ENCODE measurements around the gene C19orf25. TPM values are rescaled to one million over a fixed set of nuclear protein-coding genes. Genes with fewer than 3 reads are reported as not detected.

Gene C19orf25
- total and polyA plus RNA-seq, 2 of the 13 experiments (the other 11 are each of a cell fraction or from before 2014, with no cell fraction given): 14.2 to 32.4 TPM

DNA sequence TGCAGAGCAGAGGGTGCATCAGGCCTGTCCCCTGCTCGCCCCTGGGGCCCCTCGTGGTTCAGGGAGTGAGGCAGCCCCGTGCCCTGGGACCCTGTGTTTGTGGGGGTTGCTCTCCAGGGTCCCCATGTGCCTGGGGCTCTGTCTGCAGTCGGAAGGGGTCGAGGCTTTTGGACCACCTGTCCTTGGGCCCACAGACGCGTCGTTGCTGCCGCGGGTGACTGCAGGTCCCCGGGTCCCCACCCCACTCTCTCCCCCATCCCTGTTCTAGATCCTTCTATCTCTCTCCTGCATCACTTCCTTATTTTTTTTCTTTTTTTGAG, 9.2 kb upstream of the C19orf25 start:
- Histone ChIP-seq H3K4me1 (ENCODE audit: insufficient read depth, low read length) (peaks cover 26% of the 10 kb centered on the region), H3K9me3 (ENCODE audit: low read length) (no peaks in the 10 kb centered on the region), H3K36me3 (replicated peaks in 1 of 2; ENCODE audit: control insufficient read depth in 1 of 2, insufficient read depth in 2 of 2, low read length in 2 of 2) (no peaks in the 10 kb centered on the region), H3K4me3 (replicated peaks in 1 of 3; ENCODE audit: insufficient read depth in 1 of 3, low read depth in 2 of 3, low read length in 3 of 3) (no peak overlapping the region), H3K9ac (ENCODE audit: insufficient read depth, low read depth, low read length) (no peak overlapping the region), H3K4me2 (ENCODE audit: low read depth, low read length) (no peak overlapping the region), H2AFZ (ENCODE audit: low read length) (no peak overlapping the region), H3K27me3 (ENCODE audit: control insufficient read depth in 1 of 2, insufficient read depth in 2 of 2, low read length in 2 of 2) (no peaks in the 10 kb centered on the region), H3K79me2 (ENCODE audit: insufficient read depth, low read length) (peaks cover 6% of the 10 kb centered on the region), H4K20me1 (ENCODE audit: insufficient read depth, low read length) (no peaks in the 10 kb centered on the region), H3K27ac (ENCODE audit: extremely low read length, insufficient read depth, low read length) (no peak overlapping the region)
- 72% methylated on average over 8 of the region's 11 CpGs for WGBS (ENCODE audit: low lambda C conversion rate)
- no TSS peak for BruUV-seq (replicated peaks)
- no peak for FAIRE-seq
- CTCF ChIA-PET (ENCODE audit: low intra/inter-chr PET ratio, low total read pairs): no interaction called here
- DNase-seq (ENCODE audit: low spot score): no peak
- TF ChIP-seq BRD4 (CRISPR knock-in tag; IDR thresholded peaks at IDR 0.05) (no peak), ZNF678 (CRISPR knock-in tag; IDR thresholded peaks at IDR 0.05) (no peak), HES4 (CRISPR knock-in tag; IDR thresholded peaks at IDR 0.05; ENCODE audit: borderline replicate concordance) (no peak), REXO4 (CRISPR knock-in tag; IDR thresholded peaks at IDR 0.05; ENCODE audit: borderline replicate concordance) (no peak), ZBTB3 (CRISPR knock-in tag; IDR thresholded peaks at IDR 0.05; ENCODE audit: borderline replicate concordance, low read depth) (no peak), CBX1 (IDR thresholded peaks at IDR 0.05; ENCODE audit: low read depth) (no peak), STAT5B (CRISPR knock-in tag; IDR thresholded peaks at IDR 0.05) (no peak), THYN1 (CRISPR knock-in tag; IDR thresholded peaks at IDR 0.05; ENCODE audit: borderline replicate concordance, low read depth) (no peak), ATRX (CRISPR knock-in tag; IDR thresholded peaks at IDR 0.05; ENCODE audit: borderline replicate concordance) (no peak), SMAD9 (CRISPR knock-in tag; IDR thresholded peaks at IDR 0.05) (no peak), ZNF781 (CRISPR knock-in tag; IDR thresholded peaks at IDR 0.05; ENCODE audit: borderline replicate concordance, not compliant biosample characterization) (no peak), IRF2 (CRISPR knock-in tag; IDR thresholded peaks at IDR 0.05) (no peak), PAX8 (CRISPR knock-in tag; IDR thresholded peaks at IDR 0.05; ENCODE audit: borderline replicate concordance) (no peak), ZNF205 (CRISPR knock-in tag; IDR thresholded peaks at IDR 0.05) (no peak)
- TF ChIP-seq, protein P1, sequence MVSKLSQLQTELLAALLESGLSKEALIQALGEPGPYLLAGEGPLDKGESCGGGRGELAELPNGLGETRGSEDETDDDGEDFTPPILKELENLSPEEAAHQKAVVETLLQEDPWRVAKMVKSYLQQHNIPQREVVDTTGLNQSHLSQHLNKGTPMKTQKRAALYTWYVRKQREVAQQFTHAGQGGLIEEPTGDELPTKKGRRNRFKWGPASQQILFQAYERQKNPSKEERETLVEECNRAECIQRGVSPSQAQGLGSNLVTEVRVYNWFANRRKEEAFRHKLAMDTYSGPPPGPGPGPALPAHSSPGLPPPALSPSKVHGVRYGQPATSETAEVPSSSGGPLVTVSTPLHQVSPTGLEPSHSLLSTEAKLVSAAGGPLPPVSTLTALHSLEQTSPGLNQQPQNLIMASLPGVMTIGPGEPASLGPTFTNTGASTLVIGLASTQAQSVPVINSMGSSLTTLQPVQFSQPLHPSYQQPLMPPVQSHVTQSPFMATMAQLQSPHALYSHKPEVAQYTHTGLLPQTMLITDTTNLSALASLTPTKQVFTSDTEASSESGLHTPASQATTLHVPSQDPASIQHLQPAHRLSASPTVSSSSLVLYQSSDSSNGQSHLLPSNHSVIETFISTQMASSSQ (IDR thresholded peaks at IDR 0.05; ENCODE audit: low read depth): no peak
- TF ChIP-seq, protein P1 (CRISPR knock-in tag; IDR thresholded peaks at IDR 0.05; ENCODE audit: borderline replicate concordance): no peak
- TF ChIP-seq, protein P2, sequence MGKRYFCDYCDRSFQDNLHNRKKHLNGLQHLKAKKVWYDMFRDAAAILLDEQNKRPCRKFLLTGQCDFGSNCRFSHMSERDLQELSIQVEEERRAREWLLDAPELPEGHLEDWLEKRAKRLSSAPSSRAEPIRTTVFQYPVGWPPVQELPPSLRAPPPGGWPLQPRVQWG (CRISPR knock-in tag; IDR thresholded peaks at IDR 0.05; ENCODE audit: borderline replicate concordance, low read depth): no peak
- TF ChIP-seq, protein P3, sequence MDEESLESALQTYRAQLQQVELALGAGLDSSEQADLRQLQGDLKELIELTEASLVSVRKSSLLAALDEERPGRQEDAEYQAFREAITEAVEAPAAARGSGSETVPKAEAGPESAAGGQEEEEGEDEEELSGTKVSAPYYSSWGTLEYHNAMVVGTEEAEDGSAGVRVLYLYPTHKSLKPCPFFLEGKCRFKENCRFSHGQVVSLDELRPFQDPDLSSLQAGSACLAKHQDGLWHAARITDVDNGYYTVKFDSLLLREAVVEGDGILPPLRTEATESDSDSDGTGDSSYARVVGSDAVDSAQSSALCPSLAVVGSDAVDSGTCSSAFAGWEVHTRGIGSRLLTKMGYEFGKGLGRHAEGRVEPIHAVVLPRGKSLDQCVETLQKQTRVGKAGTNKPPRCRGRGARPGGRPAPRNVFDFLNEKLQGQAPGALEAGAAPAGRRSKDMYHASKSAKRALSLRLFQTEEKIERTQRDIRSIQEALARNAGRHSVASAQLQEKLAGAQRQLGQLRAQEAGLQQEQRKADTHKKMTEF (CRISPR knock-in tag; IDR thresholded peaks at IDR 0.05): no peak
- no peak for ATAC-seq
- intact Hi-C loops (cut with micrococcal nuclease; ENCODE audit: unreplicated experiment): no loop called here
- POLR2A ChIA-PET: interaction anchor here (0.5 kb wide), 1 partner anchor 303 kb away, joined by 4 read pairs; no protein-coding TSS in a partner anchor
- in situ Hi-C loops (cut with HindIII; ENCODE audit: extremely low pct_ligation_motif_present, low pct_unique_long_range_greater_than_20kb): no loop called here
